Activated CD8-positive, alpha-beta memory T cell treated with anti-CD3 and anti-CD28 coated beads, Interleukin-2, amount 10 ng/mL, durations not matched to agents 7 days and 5 days (primary cell): ENCODE measurements around the gene RECQL5. TPM values are rescaled to one million over a fixed set of nuclear protein-coding genes. Genes with fewer than 3 reads are reported as not detected.
A peak's percentile ranks its signal among the peaks of the same experiment; 100 is the strongest.
"Not testable (repeated sequence)": the region's sequence is repeated elsewhere in the genome, so short reads cannot be mapped to it uniquely, and the experiment has no call there.

Experiments
- ATAC-seq: fragments of 150-1000 bp; cut with Tn5 transposase; one replicate; pipeline ENCODE4 v1.10.0; 2021; ENCODE audit warnings: moderate library complexity
- CTCF ChIA-PET: fragments of 350-600 bp; sonication (Branson Sonifier 250); formaldehyde crosslinking; loops from one replicate; lab custom pipeline; 2021; ENCODE audit warnings: antibody characterized with exemption; lab: Charles Lee
- DNase-seq: peaks from one replicate; pipeline ENCODE4 v3.0.0-alpha.2; 2020
- H3K27ac Mint-ChIP-seq: one replicate; pipeline ENCODE4 v1.8.0; 2021; ENCODE audit warnings: mild to moderate bottlenecking, mixed read lengths
- H3K27me3 Mint-ChIP-seq: one replicate; pipeline ENCODE4 v1.8.0; 2021; ENCODE audit warnings: mixed read lengths
- H3K36me3 Mint-ChIP-seq: one replicate; pipeline ENCODE4 v1.8.0; 2021; ENCODE audit warnings: mild to moderate bottlenecking, mixed read lengths
- H3K4me1 Mint-ChIP-seq: one replicate; pipeline ENCODE4 v1.8.0; 2021; ENCODE audit warnings: mixed read lengths
- H3K4me3 Mint-ChIP-seq: one replicate; pipeline ENCODE4 v1.8.0; 2021; ENCODE audit warnings: mild to moderate bottlenecking, moderate library complexity, mixed read lengths
- H3K9me3 Mint-ChIP-seq: one replicate; pipeline ENCODE4 v1.8.0; 2022; ENCODE audit warnings: low read depth, mixed read lengths
- total RNA-seq, 2 experiments: library from RNA; stranded (reverse); gene quantifications; one replicate each; pipeline ENCODE4 v1.2.3, GENCODE V29; 2021

Gene RECQL5
- total RNA-seq, 2 experiments from 2014 or later = 35.5 to 46.2 TPM

DNA sequence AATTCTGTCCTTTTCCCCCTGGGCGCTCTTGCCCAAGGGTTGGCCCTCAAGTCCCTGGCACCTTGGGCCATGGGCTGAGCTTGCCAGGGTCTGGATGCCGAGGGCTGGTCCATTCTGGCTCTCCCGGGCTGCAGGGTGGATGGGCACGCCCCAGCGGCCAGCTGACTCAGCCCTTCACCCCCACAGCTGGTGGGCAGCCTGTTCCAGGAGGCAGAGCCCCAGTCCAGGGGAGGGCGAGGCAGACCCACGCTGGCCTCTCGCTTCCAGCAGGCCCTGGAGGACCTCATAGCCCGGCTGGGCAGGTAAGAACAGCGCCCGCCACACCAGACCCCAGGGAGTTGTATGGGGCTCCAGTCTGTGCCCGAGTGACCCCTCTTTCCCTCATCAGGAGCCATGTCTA lies 64.3 kb downstream of the RECQL5 start:
- CTCF ChIA-PET = interaction anchor here (1.1 to 6.6 kb wide), 4 partner anchors 12 to 151 kb away, joined by 5 to 73 read pairs (median 32); partner anchors contain the start of genes MYO15B and SMIM5
- H3K4me3 Mint-ChIP-seq = no peak overlapping the region
- no peaks in the 10 kb centered on the region for H3K27me3 Mint-ChIP-seq
- H3K27ac Mint-ChIP-seq = no peak overlapping the region
- no peaks in the 10 kb centered on the region for H3K9me3 Mint-ChIP-seq
- DNase-seq (no peak), ATAC-seq (no peak)
- H3K4me1 Mint-ChIP-seq = peaks cover 5% of the 10 kb centered on the region
- H3K36me3 Mint-ChIP-seq = no peaks in the 10 kb centered on the region

DNA sequence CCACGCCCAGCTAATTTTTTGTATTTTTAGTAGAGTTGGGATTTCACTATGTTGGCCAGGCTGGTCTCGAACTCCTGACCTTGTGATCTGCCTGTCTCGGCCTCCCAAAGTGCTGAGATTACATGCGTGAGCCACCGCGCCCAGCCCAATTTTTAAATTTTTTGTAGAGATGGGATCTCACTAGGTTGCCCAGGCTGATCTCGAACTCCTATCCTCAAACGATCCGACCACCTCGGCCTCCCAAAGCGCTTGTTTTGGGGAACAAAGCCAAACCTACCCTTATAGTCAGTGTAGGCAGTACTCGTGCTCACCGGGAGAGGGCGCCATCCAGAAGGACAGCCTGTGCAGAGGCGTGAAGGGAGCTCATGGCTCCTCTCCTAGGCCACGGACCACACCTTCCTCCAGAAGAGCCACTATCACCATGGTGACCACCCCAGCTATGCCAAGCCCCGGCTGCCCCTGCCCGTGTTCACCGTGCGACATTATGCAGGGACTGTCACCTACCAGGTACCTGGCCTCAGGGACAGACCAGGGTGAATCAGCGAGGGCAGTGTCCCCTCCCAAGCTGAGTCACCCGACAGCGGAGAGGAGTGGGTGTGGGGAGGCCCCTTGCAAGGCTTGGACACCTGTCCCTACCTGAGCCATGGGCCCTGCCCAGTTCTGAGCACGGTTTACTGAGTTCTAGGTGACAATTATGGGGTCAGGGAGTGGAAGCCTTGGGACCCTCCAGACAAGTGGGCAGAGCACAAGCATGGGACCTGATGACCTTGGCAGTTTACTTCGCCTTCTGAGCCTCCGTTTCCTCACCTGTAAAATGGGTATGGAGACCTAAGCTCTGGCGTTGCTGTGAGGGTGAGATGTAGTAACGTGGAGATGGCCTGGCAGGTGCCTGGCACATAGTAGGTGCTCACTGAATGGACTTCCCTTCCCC lies 65.6 kb downstream of the RECQL5 start:
- H3K36me3 Mint-ChIP-seq = no peaks in the 10 kb centered on the region
- CTCF ChIA-PET = interaction anchor here (0.5 to 6.6 kb wide), 34 partner anchors 8 to 602 kb away, joined by 3 to 73 read pairs (median 4); partner anchors contain the start of genes LLGL2, MYO15B, SMIM5 and TSEN54
- no peaks in the 10 kb centered on the region for H3K4me1 Mint-ChIP-seq
- peak; percentile 83 for ATAC-seq
- H3K4me3 Mint-ChIP-seq = no peak overlapping the region
- H3K27me3 Mint-ChIP-seq = no peaks in the 10 kb centered on the region
- no peak overlapping the region for H3K27ac Mint-ChIP-seq
- peak; percentile 79 for DNase-seq
- no peaks in the 10 kb centered on the region for H3K9me3 Mint-ChIP-seq

DNA sequence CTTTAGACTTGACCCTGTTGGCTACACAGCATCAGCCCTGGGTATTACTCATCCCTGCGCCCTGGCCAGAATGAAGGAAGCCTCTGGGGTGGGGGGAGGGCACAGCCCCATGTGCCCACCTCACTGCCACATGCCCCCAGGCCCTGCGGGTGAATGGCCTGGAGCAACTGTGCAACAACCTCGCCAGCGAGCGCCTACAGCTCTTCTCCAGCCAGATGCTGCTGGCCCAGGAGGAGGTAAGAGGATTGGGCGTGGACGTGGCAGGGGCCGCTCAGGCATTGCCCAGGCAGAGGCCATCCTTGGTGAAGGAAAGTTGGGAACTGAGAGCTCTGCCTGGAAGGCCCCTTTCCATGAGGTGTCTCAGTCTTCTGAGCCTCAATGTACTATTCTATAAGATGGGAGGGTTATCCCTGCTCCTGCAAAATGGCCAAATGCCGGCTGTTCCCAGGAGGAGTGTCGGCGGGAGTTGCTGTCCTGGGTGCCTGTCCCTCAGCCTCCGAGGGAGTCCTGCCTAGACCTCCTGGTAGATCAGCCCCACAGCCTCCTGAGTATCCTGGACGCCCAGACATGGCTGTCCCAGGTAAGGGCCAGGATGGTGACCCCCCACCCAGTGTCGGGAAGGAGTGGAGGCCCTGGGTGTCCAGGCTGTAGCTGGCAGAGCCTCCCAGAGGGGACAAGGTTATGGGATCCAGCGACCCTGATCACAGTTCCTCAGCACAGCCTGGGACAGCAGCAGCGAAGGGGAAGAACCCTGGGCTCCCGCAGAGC lies 70.5 kb downstream of the RECQL5 start:
- H3K27ac Mint-ChIP-seq = no peak overlapping the region
- no peak for ATAC-seq
- no peaks in the 10 kb centered on the region for H3K27me3 Mint-ChIP-seq
- no peaks in the 10 kb centered on the region for H3K9me3 Mint-ChIP-seq
- no peak overlapping the region for H3K4me3 Mint-ChIP-seq
- no peak for DNase-seq
- H3K4me1 Mint-ChIP-seq = no peaks in the 10 kb centered on the region
- H3K36me3 Mint-ChIP-seq = no peaks in the 10 kb centered on the region
- CTCF ChIA-PET = no interaction called here

DNA sequence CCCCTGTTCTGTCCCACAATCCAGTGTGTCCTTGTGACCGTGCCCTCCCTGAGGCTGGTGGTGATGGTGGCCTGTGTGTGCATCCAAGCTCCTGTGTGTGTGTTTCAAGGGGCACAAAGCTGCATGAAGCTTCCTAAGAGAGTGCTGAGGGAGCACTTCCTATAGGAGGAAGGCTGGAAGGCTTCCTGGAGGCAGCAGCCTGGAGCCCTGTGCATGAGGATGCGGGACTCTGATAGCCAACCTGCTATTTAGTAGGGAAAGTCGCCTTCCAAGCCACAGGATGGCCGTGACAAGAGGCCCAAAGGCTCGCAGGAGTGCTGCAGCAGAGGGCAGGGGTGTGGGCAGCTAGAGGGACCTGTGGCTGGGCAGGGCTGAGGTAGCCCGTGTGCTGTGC lies 71.0 kb downstream of the RECQL5 start:
- Mint-ChIP-seq H3K36me3 (no peaks in the 10 kb centered on the region), H3K27ac (no peak overlapping the region), H3K4me3 (no peak overlapping the region), H3K27me3 (no peaks in the 10 kb centered on the region), H3K9me3 (no peaks in the 10 kb centered on the region), H3K4me1 (peaks cover 2% of the 10 kb centered on the region)
- CTCF ChIA-PET = no interaction called here
- no peak for ATAC-seq
- no peak for DNase-seq

DNA sequence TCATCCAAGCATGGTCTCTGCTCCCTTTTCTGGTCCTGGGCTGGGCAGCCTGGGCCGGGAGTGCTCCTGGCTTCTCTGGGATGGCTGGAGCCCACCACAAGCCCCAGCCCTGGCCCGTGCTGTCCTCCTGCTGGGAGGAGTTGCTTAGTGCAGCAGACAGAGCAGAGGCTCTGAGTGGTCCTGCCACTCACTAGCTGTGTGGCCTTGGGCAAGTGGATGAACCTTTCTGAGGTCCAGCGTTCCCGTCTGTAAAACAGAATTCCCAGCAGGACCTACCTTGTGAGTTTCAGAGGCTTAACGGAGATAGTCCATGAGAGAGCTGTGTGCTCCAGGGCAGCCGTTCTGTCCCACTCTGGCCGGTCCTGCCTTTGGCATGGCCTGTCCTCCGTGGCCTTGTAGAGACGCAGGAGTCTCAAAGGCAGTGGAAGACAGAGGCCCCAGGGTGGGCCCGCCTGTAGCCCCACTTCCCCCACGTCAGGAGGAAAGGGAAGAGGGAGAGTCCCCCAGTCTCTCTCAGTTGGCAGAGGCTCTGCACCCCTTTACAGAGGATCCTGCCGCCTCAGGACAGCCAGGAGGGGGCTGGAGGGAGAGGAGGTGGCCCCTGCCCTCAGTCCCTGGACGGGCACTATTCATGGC lies 71.6 kb downstream of the RECQL5 start:
- no peaks in the 10 kb centered on the region for H3K27me3 Mint-ChIP-seq
- H3K27ac Mint-ChIP-seq = no peak overlapping the region
- H3K9me3 Mint-ChIP-seq = no peaks in the 10 kb centered on the region
- CTCF ChIA-PET = no interaction called here
- H3K4me3 Mint-ChIP-seq = no peak overlapping the region
- DNase-seq (no peak), ATAC-seq (no peak)
- no peaks in the 10 kb centered on the region for H3K36me3 Mint-ChIP-seq
- H3K4me1 Mint-ChIP-seq = peaks cover 6% of the 10 kb centered on the region

DNA sequence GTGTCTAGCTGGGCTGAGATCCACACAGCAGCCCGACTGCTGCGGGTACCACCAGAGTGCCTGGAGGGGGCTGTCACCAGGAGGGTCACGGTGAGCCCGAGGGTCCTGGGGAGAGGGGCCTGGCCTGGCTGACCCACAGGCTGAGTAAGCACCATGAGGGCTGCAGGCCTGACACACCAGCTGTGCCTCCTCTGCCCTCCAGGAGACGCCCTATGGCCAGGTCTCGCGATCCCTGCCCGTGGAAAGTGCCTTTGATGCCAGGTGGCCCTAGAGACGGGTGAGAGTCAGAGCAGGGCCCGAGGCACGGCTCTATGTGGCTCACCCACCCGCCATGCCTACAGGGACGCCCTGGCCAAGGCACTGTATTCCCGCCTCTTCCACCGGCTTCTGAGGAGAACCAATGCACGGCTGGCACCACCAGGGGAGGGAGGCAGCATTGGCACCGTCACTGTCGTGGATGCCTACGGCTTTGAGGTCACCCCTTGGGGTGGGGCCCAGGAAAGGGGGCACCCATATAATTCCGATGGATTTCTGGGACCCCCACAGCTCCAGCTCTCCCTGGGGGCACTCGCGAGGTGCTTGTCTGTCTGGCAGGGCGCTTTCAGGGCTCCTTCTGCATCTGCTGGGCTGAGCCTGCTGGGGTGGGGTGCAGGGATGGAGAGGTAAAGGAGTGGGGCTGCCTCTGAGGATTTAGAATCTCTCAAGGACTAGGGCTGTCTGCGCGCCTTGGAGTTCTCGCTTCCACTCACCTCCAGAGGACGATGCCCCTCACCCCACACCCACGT lies 72.3 kb downstream of the RECQL5 start:
- H3K27ac Mint-ChIP-seq = no peak overlapping the region
- ATAC-seq (no peak), DNase-seq (no peak)
- H3K9me3 Mint-ChIP-seq = no peaks in the 10 kb centered on the region
- no peaks in the 10 kb centered on the region for H3K36me3 Mint-ChIP-seq
- H3K4me1 Mint-ChIP-seq = peaks cover 9% of the 10 kb centered on the region
- H3K27me3 Mint-ChIP-seq = no peaks in the 10 kb centered on the region
- no peak overlapping the region for H3K4me3 Mint-ChIP-seq
- CTCF ChIA-PET = interaction anchor here (0.6 to 1.0 kb wide), 2 partner anchors 91 to 155 kb away, joined by 3 to 4 read pairs; no protein-coding TSS in a partner anchor

DNA sequence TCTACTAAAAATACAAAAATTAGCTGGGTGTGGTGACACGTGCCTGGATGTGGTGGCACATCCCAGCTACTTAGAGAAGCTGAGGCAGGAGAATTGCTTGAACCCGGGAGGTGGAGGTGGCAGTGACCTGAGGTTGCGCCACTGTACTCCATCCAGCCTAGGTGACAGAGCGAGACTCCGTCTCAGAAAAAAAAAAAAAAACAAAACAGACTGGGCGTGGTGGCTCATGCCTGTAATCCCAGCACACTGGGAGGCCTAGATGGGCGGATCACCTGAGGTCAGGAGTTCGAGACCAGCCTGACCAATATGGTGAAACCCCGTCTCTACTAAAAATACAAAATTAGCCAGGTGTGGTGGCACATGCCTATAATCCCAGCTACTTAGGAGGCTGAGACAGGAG lies 73.5 kb downstream of the RECQL5 start:
- not testable (repeated sequence) for H3K4me3 Mint-ChIP-seq, DNase-seq, H3K4me1 Mint-ChIP-seq, H3K27ac Mint-ChIP-seq, H3K36me3 Mint-ChIP-seq, ATAC-seq, H3K27me3 Mint-ChIP-seq, H3K9me3 Mint-ChIP-seq
- CTCF ChIA-PET = interaction anchor here (0.7 to 6.3 kb wide), 6 partner anchors 7 to 637 kb away, joined by 3 to 47 read pairs (median 4); no protein-coding TSS in a partner anchor

DNA sequence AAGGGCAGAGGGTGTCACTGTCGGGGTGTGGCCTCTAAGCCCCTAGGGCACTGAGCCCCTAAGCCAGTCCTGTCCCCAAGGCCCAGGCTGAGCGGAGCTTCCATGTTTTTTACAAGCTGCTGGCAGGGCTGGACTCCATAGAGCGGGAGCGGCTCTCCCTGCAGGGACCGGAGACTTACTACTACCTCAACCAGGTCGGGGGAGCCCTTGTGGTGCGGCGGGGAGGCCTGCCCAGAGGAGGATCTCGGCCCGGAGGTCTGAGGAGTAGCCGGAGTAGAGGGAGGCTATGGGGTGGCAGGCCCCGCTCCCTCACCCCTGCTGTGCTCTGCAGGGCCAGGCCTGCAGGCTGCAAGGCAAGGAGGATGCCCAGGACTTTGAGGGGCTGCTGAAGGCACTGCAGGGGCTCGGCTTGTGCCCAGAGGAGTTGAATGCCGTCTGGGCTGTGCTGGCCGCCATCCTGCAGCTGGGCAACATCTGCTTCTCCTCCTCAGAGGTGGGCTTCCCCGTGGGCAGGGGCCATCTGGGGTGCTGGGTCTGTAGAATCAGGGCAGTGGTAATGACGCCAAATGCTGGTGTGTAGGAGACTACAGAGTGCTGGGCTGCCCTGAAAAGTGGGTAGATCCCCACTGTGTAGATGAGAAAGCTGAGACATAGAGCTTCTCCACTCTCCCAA lies 74.5 kb downstream of the RECQL5 start:
- H3K27me3 Mint-ChIP-seq = peaks cover 3% of the 10 kb centered on the region
- no peak overlapping the region for H3K27ac Mint-ChIP-seq
- no peaks in the 10 kb centered on the region for H3K36me3 Mint-ChIP-seq
- H3K4me3 Mint-ChIP-seq = no peak overlapping the region
- H3K4me1 Mint-ChIP-seq = peaks cover 9% of the 10 kb centered on the region
- no peak for DNase-seq
- ATAC-seq = no peak
- no peaks in the 10 kb centered on the region for H3K9me3 Mint-ChIP-seq
- CTCF ChIA-PET = interaction anchor here (1.0 to 6.3 kb wide), 3 partner anchors 8 to 161 kb away, joined by 4 to 47 read pairs (median 4); no protein-coding TSS in a partner anchor

DNA sequence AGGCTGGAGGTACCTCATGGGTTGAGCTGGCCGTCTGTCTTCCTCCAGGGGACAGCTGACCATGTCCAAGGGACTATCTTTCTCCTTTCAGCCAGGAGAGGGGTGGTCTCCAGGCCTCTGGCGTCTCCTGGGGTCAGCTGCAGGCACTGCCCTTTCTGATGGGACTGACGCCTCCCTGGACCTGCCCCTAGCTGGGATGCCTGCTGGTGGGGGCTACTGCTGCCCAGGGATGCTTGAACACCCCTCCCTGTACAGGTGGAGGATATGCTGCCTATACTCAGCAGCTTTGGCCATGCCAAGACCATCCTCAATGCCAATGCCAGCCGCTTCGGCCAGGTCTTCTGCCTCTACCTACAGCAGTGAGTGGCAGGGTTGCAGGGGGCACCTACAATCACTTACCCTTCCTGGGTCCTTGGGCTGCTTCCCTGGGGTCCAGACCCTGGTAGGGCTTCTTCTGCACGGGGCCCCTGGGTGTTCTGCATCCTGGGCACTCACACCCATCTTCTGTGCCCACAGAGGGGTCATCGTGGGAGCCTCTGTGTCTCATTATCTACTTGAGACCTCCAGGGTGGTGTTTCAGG lies 75.1 kb downstream of the RECQL5 start:
- no peak for ATAC-seq
- no peak overlapping the region for H3K4me3 Mint-ChIP-seq
- H3K9me3 Mint-ChIP-seq = no peaks in the 10 kb centered on the region
- DNase-seq = no peak
- CTCF ChIA-PET = interaction anchor here (1.2 to 6.3 kb wide), 2 partner anchors 8 to 162 kb away, joined by 4 to 47 read pairs; no protein-coding TSS in a partner anchor
- no peak overlapping the region for H3K27ac Mint-ChIP-seq
- peaks cover 12% of the 10 kb centered on the region for H3K4me1 Mint-ChIP-seq
- peaks cover 10% of the 10 kb centered on the region for H3K27me3 Mint-ChIP-seq
- no peaks in the 10 kb centered on the region for H3K36me3 Mint-ChIP-seq

DNA sequence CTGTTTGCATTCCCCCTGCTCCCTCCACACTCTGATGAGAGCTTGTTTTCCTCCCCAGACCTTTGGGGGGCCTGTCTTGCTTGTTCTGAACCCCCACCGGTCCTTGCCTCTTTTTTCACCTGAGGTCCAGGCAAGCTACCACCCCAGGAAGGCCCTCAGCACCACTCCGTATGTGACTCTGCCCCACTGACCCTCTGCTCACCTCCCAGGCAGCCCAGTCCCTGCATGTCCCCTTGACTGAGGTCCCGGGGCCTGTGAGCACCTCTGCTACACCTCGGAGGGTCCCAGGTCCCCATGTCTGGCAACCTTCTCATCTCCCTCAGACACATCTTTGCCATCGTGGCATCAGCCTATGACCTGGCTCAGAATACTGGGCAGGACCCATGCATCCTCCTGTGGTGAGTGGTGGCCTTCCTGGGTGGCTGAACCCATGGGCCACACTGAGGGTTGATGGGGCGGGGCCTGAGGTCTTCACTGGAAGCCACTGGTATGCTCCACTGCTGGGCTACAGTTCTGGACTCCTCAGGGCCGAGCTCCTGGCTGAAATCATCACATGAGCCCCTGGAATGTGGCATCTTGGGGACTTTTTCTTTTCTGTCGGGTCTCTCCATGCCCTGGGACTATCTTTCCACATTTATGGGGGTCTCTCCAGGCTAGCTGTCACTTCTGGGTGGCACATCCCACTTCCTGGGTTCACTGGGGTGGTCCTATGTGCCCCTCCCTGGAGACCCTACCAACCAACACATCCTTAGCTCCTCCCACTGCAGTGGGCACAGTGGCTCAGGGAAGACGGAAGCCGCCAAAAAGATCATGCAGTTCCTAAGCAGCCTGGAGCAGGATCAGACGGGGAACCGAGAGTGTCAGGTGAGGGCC lies 75.9 kb downstream of the RECQL5 start:
- Mint-ChIP-seq H3K27me3 (peaks cover 16% of the 10 kb centered on the region), H3K9me3 (no peaks in the 10 kb centered on the region), H3K4me3 (peak overlapping the region; percentile 12), H3K27ac (peak overlapping the region; percentile 1), H3K36me3 (no peaks in the 10 kb centered on the region), H3K4me1 (peaks cover 12% of the 10 kb centered on the region)
- no peak for DNase-seq
- no peak for ATAC-seq
- CTCF ChIA-PET = interaction anchor here (1.2 to 6.3 kb wide), 8 partner anchors 9 to 162 kb away, joined by 3 to 47 read pairs (median 5); partner anchors contain the start of genes SMIM5 and TSEN54

DNA sequence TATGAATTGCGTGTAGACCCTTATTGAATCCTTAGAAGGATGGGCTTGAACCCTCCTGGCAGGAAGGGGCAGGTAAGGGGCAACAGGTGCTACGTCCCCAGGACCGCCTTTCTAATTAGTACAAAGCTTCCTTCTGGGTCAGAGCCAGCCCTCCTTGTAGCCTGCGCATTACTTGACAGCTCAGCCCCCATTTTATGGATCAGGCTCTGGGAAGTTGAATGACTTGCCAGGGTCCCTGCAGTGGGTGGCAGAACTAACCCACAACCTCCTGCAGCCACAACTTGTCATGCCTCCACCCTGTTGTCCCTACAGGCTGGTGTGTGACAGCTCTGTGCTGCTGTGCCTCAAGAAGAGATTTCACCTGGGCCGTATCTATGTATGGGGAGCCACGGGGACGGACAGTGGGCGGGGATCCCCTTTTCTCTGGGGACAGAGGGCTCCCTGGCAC lies 76.6 kb downstream of the RECQL5 start:
- Mint-ChIP-seq H3K4me1 (peaks cover 12% of the 10 kb centered on the region), H3K36me3 (no peaks in the 10 kb centered on the region), H3K4me3 (no peak overlapping the region), H3K9me3 (no peaks in the 10 kb centered on the region), H3K27ac (no peak overlapping the region), H3K27me3 (peaks cover 23% of the 10 kb centered on the region)
- CTCF ChIA-PET = interaction anchor here (1.2 to 6.3 kb wide), 7 partner anchors 9 to 163 kb away, joined by 3 to 47 read pairs (median 5); partner anchors contain the start of genes SMIM5 and TSEN54
- DNase-seq = no peak
- no peak for ATAC-seq
